Thyroid gland (tissue), 4 donors: ENCODE results near the gene PRKD2.

Experiments
- POLR2A ChIP-seq, 2 donors: fragments of 450-650 bp; IDR thresholded peaks; one replicate each; pipeline ENCODE4 v1.6.1; 2017; ENCODE audit warnings: antibody characterized with exemption in 2 of 2, mild to moderate bottlenecking in 2 of 2, moderate library complexity in 1 of 2
- TF ChIP-seq, protein P1 (sequence below), 6 experiments: fragments of 200-600 bp in 3 of 6; fragments of 450-650 bp in 3 of 6; sonication (generic) in 3 of 6; IDR thresholded peaks; one replicate each; pipeline ENCODE4 v1.5.1; 2016 to 2019; ENCODE audit warnings: antibody characterized with exemption in 6 of 6, mild to moderate bottlenecking in 2 of 6, inconsistent platforms in 1 of 6, moderate library complexity in 1 of 6

DNA sequence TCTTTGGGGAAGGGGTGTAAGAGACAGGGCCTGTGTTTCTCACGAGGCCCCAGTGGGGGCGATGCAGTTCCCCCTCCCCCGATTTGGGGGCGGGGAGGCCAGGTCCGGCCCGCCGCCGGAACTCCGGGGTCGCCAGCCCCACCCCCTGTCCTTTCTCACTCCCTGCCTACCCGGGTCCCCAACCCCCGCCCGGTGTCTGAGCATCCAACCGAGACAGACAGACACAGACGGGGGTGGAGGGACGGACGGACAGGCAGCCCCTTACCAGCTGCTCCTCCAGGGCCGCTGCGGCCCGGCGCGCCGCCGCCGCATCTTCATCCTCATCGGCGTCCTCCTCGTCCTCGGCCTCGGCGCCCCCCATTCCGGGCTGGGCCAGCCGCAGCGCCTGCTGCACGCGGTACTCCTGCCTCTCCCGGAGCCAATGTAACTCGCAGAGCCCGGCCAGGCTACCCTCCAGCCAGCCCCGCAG is 56.3 kb downstream of the PRKD2 start:
- TF ChIP-seq, protein P1, sequence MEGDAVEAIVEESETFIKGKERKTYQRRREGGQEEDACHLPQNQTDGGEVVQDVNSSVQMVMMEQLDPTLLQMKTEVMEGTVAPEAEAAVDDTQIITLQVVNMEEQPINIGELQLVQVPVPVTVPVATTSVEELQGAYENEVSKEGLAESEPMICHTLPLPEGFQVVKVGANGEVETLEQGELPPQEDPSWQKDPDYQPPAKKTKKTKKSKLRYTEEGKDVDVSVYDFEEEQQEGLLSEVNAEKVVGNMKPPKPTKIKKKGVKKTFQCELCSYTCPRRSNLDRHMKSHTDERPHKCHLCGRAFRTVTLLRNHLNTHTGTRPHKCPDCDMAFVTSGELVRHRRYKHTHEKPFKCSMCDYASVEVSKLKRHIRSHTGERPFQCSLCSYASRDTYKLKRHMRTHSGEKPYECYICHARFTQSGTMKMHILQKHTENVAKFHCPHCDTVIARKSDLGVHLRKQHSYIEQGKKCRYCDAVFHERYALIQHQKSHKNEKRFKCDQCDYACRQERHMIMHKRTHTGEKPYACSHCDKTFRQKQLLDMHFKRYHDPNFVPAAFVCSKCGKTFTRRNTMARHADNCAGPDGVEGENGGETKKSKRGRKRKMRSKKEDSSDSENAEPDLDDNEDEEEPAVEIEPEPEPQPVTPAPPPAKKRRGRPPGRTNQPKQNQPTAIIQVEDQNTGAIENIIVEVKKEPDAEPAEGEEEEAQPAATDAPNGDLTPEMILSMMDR (IDR thresholded peaks at IDR 0.05), result no peak
- TF ChIP-seq POLR2A (IDR thresholded peaks at IDR 0.05), result no peak
